Esophagus squamous epithelium (tissue), 5 donors: ENCODE results near the gene PTDSS2. TPM values are rescaled to one million over a fixed set of nuclear protein-coding genes. Genes with fewer than 3 reads are reported as not detected.
A peak's percentile ranks its signal among the peaks of the same experiment; 100 is the strongest.

Source experiments
- DNase-seq: peaks from one replicate; lab custom pipeline; 2025; lab: John Stamatoyannopoulos, UW
- H3K27ac ChIP-seq, 4 donors: fragments of 200-600 bp; sonication (generic); one replicate each; pipeline ENCODE4 v1.5.1; 2016 to 2019; ENCODE audit warnings: mild to moderate bottlenecking in 1 of 4
- H3K27me3 ChIP-seq, 4 donors: fragments of 200-600 bp; sonication (generic); 1 replicate in 3 of 4; 2 replicates in 1 of 4; pipeline versions ENCODE4 v1.5.1 to v1.6.0; 2017 to 2021; ENCODE audit warnings: antibody characterized with exemption in 1 of 4
- H3K36me3 ChIP-seq, 3 donors: fragments of 200-600 bp; sonication (generic); one replicate each; pipeline ENCODE4 v1.5.1; 2016 to 2019
- H3K4me1 ChIP-seq, 3 donors: fragments of 200-600 bp; sonication (generic); one replicate each; pipeline ENCODE4 v1.5.1; 2017 to 2019
- H3K4me3 ChIP-seq, 4 donors: fragments of 200-600 bp; sonication (generic); 1 replicate in 3 of 4; 2 replicates in 1 of 4; pipeline ENCODE4 v1.5.1; 2016 to 2019; ENCODE audit warnings: mild to moderate bottlenecking in 2 of 4, moderate library complexity in 1 of 4
- H3K9me3 ChIP-seq, 3 donors: fragments of 200-600 bp; sonication (generic); one replicate each; pipeline ENCODE4 v1.5.1; 2016 to 2019
- CTCF ChIP-seq, 6 experiments: fragments of 450-650 bp in 4 of 6; fragments of 200-600 bp in 2 of 6; sonication (generic) in 2 of 6; IDR thresholded peaks; one replicate each; pipeline ENCODE4 v1.5.1; 2016 to 2019; ENCODE audit warnings: antibody characterized with exemption in 6 of 6, mild to moderate bottlenecking in 4 of 6, moderate library complexity in 4 of 6
- POLR2A ChIP-seq, 4 donors: fragments of 450-650 bp; IDR thresholded peaks; one replicate each; pipeline ENCODE4 v1.6.1; 2017; ENCODE audit warnings: antibody characterized with exemption in 4 of 4, mild to moderate bottlenecking in 4 of 4, moderate library complexity in 3 of 4
- WGBS, 2 donors: methylation state at CpG; one replicate each; pipeline ENCODE4 v1.1.5; 2018; 5-methylcytosine and 5-hydroxymethylcytosine counted together
- intact Hi-C: fragments of 100-400 bp; cut with DNase I; formaldehyde crosslinking; loops from one replicate; pipeline ENCODE4 v1.15.0; 2022
- total RNA-seq, 4 donors: library from RNA; depleted of rRNA; stranded (reverse); fragments of >200 nt; gene quantifications; one replicate each; pipeline ENCODE4 v1.1.0, GENCODE V29; 2016
- donor health status: DM: yes; HTN: yes; CAD: no.

Gene PTDSS2
- total RNA-seq, 4 donors from 2014 or later, result 15.8 to 34.3 (median 22.8) TPM

GRCh38 chr11:501001-501682 lies 51.1 kb downstream of the PTDSS2 start:
- TF ChIP-seq CTCF (IDR thresholded peaks at IDR 0.05) (no peak), POLR2A (IDR thresholded peaks at IDR 0.05) (no peak)
- Histone ChIP-seq H3K4me3 (no peak overlapping the region), H3K4me1 (peaks cover 35 to 49% (median 39%) of the 10 kb centered on the region in 3 donors), H3K9me3 (no peaks in the 10 kb centered on the region), H3K36me3 (peaks cover 43 to 64% (median 55%) of the 10 kb centered on the region in 3 donors), H3K27me3 (no peaks in the 10 kb centered on the region), H3K27ac (no peak overlapping the region)
- 90 to 91% methylated on average over 14 to 17 of the region's 24 CpGs for WGBS, 2 donors
- DNase-seq, result no peak
- intact Hi-C loops, result loop anchor here (10.0 kb wide), 1 partner anchor 266 kb away; the partner anchor contains the start of genes PSMD13 and SIRT3

GRCh38 chr11:501683-502287 lies 51.7 kb downstream of the PTDSS2 start:
- no peak for DNase-seq
- H3K36me3 ChIP-seq, result peaks cover 43 to 58% (median 49%) of the 10 kb centered on the region in 3 donors
- peaks cover 35 to 50% (median 39%) of the 10 kb centered on the region in 3 donors for H3K4me1 ChIP-seq
- no peaks in the 10 kb centered on the region for H3K9me3 ChIP-seq
- no peaks in the 10 kb centered on the region for H3K27me3 ChIP-seq
- intact Hi-C loops, result loop anchor here (10.0 kb wide), 1 partner anchor 267 kb away; the partner anchor contains the start of genes PSMD13 and SIRT3
- H3K4me3 ChIP-seq, result no peak overlapping the region
- 80 to 92% methylated on average over 2 to 3 of the region's 19 CpGs for WGBS, 2 donors
- TF ChIP-seq POLR2A (IDR thresholded peaks at IDR 0.05), result no peak
- no peak for TF ChIP-seq CTCF (IDR thresholded peaks at IDR 0.05)
- H3K27ac ChIP-seq, result peak overlapping the region in 1 of 4 donors; percentile 94

GRCh38 chr11:502288-503178 lies 52.5 kb downstream of the PTDSS2 start:
- no peaks in the 10 kb centered on the region for H3K27me3 ChIP-seq
- intact Hi-C loops, result loop anchor here (10.0 kb wide), 1 partner anchor 268 kb away; the partner anchor contains the start of genes PSMD13 and SIRT3
- H3K4me1 ChIP-seq, result peaks cover 36 to 52% (median 39%) of the 10 kb centered on the region in 3 donors
- TF ChIP-seq CTCF (IDR thresholded peaks at IDR 0.05), result no peak
- TF ChIP-seq POLR2A (IDR thresholded peaks at IDR 0.05), result no peak
- H3K36me3 ChIP-seq, result peaks cover 40 to 51% (median 42%) of the 10 kb centered on the region in 3 donors
- peak overlapping the region in 1 of 4 donors; percentile 80 for H3K4me3 ChIP-seq
- no peak for DNase-seq
- 90% methylated on average over 2 of the region's 10 CpGs; no CpG with 5 or more reads in 1 of the 2 donors for WGBS, 2 donors
- no peaks in the 10 kb centered on the region for H3K9me3 ChIP-seq
- peak overlapping the region; percentile 94 to 100 (median 100) for H3K27ac ChIP-seq

- H3K36me3 ChIP-seq, result peaks cover 31 to 47% (median 33%) of the 10 kb centered on the region in 3 donors
- DNase-seq, result no peak
- peaks cover 42 to 60% (median 45%) of the 10 kb centered on the region in 3 donors for H3K4me1 ChIP-seq
- no peaks in the 10 kb centered on the region for H3K27me3 ChIP-seq
- no peaks in the 10 kb centered on the region for H3K9me3 ChIP-seq
- TF ChIP-seq CTCF (IDR thresholded peaks at IDR 0.05) (no peak), POLR2A (IDR thresholded peaks at IDR 0.05) (peak in 1 of 4 donors; percentile 37)
- H3K27ac ChIP-seq, result peak overlapping the region; percentile 94 to 100 (median 100)
- intact Hi-C loops, result loop anchor here (10.0 kb wide), 1 partner anchor 269 kb away; the partner anchor contains the start of genes PSMD13 and SIRT3
- H3K4me3 ChIP-seq, result peak overlapping the region; percentile 38 to 88 (median 66)
- WGBS, 2 donors, result 31 to 40% methylated on average over 2 to 7 of the region's 24 CpGs
These were observed 53.3 kb downstream of the PTDSS2 start for GRCh38 chr11:503179-503981.
